BJ (cell line): ENCODE results near the gene NAPEPLD. TPM values are rescaled to one million over a fixed set of nuclear protein-coding genes. Genes with fewer than 3 reads are reported as not detected.
"Not testable (repeated sequence)": the region's sequence is repeated elsewhere in the genome, so short reads cannot be mapped to it uniquely, and the experiment has no call there.

Experiments
- CTCF ChIA-PET: fragments of 350-600 bp; formaldehyde crosslinking; extraction: SDS; loops from one replicate; lab custom pipeline; 2021; ENCODE audit warnings: antibody characterized with exemption, inconsistent platforms; lab: Yijun Ruan, JAX
- POLR2A ChIA-PET: fragments of 300-600 bp; sonication (Branson Sonifier 250); formaldehyde crosslinking; extraction: SDS; loops from one replicate; lab custom pipeline; 2021; ENCODE audit warnings: antibody characterized with exemption; lab: Charles Lee
- DNase-seq: peaks from one replicate; pipeline ENCODE4 v3.0.0-alpha.2; 2011; ENCODE audit warnings: low read depth
- H3K27me3 ChIP-seq: 2 replicates; pipeline ENCODE4 v1.6.0; 2011; ENCODE audit warnings: low read length; ENCODE audit not compliant: control insufficient read depth, insufficient read depth
- H3K36me3 ChIP-seq: 2 replicates; pipeline ENCODE4 v1.5.1; 2011; ENCODE audit warnings: low read length; ENCODE audit not compliant: control insufficient read depth, insufficient read depth
- H3K4me3 ChIP-seq: 2 replicates; pipeline ENCODE4 v1.5.1; 2011; ENCODE audit warnings: low read depth, mild to moderate bottlenecking, control low read depth, low read length
- polyA plus RNA-seq: library from polyadenylated mRNA; depleted of rRNA; stranded (reverse); fragments of >200 nt; gene quantifications from 2 replicates; pipeline ENCODE4 v1.2.3, GENCODE V29; 2011
- TF ChIP-seq, protein P1 (sequence below): IDR thresholded peaks from 2 replicates; pipeline ENCODE4 v1.5.1; 2011; ENCODE audit warnings: low read depth, mild to moderate bottlenecking, control low read depth, inconsistent platforms, low read length, moderate library complexity; ENCODE audit not compliant: insufficient read depth

Gene NAPEPLD
- polyA plus RNA-seq, 1 experiment: 2.9 TPM

DNA sequence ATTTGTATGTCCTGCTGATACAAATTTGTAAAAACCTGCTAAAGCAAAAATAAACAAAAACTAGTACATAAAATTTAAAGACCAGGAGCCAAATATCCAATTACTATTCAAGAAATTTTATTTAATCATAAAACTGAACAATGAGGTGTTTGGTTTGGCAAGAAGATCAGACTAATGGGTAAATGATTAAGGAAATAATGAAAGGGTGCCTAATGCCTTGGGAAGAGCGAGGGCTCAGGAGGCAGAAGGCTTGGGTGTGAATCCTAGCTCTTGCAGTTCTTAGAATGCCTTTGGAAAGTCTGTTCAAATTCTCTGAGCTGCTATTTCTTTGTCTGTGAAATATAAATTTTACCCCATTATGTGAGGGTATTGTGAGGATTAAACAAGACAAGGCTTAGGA is 32.4 kb downstream of the NAPEPLD start:
- ChIA-PET POLR2A (no interaction called here), CTCF (no interaction called here)
- no peak for DNase-seq
- H3K27me3 ChIP-seq: no peaks in the 10 kb centered on the region
- no peaks in the 10 kb centered on the region for H3K36me3 ChIP-seq
- TF ChIP-seq, protein P1, sequence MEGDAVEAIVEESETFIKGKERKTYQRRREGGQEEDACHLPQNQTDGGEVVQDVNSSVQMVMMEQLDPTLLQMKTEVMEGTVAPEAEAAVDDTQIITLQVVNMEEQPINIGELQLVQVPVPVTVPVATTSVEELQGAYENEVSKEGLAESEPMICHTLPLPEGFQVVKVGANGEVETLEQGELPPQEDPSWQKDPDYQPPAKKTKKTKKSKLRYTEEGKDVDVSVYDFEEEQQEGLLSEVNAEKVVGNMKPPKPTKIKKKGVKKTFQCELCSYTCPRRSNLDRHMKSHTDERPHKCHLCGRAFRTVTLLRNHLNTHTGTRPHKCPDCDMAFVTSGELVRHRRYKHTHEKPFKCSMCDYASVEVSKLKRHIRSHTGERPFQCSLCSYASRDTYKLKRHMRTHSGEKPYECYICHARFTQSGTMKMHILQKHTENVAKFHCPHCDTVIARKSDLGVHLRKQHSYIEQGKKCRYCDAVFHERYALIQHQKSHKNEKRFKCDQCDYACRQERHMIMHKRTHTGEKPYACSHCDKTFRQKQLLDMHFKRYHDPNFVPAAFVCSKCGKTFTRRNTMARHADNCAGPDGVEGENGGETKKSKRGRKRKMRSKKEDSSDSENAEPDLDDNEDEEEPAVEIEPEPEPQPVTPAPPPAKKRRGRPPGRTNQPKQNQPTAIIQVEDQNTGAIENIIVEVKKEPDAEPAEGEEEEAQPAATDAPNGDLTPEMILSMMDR: no peak
- no peak overlapping the region for H3K4me3 ChIP-seq

DNA sequence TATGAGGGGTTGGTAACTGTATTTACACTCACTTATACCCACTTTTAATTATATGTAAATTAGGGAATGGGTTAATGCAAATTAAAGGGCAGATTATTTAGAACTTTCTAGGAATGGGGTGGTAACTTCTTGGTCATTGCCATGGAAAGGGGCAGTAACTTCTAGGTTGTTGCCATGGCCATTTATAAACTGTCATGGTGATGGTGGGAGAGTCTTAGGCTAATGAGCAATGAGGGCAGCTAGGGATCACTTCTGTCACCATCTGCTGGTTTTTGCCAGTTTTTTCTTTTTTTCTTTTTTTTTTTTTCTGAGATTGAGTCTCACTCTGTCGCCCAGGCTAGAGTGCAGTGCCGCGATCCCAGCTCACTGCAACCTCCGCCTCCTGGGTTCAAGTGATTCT is 33.1 kb downstream of the NAPEPLD start:
- POLR2A ChIA-PET: no interaction called here
- Histone ChIP-seq H3K36me3 (no peaks in the 10 kb centered on the region), H3K27me3 (no peaks in the 10 kb centered on the region), H3K4me3 (no peak overlapping the region)
- no peak for DNase-seq
- TF ChIP-seq, protein P1: no peak
- CTCF ChIA-PET: interaction anchor here (1.0 kb wide), 1 partner anchor 25 kb away, joined by 3 read pairs; no protein-coding TSS in a partner anchor

DNA sequence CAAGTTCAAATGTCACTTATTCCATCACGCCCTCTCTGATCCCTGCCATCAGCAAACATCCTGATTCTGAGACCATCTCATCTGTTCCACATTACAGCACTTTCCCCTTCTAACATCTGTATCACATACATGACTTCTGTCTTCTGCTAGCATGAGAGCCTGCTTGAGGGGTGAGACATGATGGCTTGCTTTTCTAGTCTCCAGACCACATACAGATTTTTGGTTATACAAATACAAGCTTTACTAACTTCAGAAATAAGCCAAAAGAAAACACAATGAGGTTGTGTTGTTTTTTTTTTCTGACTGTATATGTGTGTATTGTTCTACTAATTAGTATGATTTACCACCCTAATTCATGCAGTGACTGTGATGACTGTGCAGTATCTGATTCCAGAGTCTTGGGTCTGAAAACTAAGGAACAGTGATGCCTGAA is 34.3 kb downstream of the NAPEPLD start:
- ChIA-PET CTCF (no interaction called here), POLR2A (no interaction called here)
- Histone ChIP-seq H3K4me3 (no peak overlapping the region), H3K27me3 (no peaks in the 10 kb centered on the region), H3K36me3 (no peaks in the 10 kb centered on the region)
- TF ChIP-seq, protein P1: no peak
- DNase-seq: no peak

DNA sequence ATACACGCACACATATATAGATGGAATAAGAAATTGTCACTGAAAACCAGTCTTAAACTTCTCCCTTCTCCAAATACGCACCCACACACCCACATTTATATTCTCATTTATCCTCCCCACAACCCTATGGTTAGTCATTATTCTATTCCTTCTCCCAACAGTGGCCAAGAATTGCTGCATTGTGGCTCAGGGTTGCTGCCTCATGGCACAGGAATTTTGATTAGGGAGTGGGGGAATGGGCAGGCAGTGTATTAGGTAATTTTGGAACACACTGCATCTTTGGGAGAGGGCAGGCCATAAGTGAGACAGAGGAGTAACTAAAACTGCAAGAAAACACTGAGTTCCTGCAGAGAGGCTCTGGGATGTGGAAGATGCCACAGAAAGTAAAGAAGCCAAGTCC is 35.7 kb downstream of the NAPEPLD start:
- peak; percentile 84 for DNase-seq
- no peaks in the 10 kb centered on the region for H3K27me3 ChIP-seq
- H3K36me3 ChIP-seq: no peaks in the 10 kb centered on the region
- ChIA-PET CTCF (interaction anchor here (1.5 kb wide), 1 partner anchor 19 kb away, joined by 3 read pairs; no protein-coding TSS in a partner anchor), POLR2A (no interaction called here)
- no peak overlapping the region for H3K4me3 ChIP-seq
- TF ChIP-seq, protein P1: no peak

DNA sequence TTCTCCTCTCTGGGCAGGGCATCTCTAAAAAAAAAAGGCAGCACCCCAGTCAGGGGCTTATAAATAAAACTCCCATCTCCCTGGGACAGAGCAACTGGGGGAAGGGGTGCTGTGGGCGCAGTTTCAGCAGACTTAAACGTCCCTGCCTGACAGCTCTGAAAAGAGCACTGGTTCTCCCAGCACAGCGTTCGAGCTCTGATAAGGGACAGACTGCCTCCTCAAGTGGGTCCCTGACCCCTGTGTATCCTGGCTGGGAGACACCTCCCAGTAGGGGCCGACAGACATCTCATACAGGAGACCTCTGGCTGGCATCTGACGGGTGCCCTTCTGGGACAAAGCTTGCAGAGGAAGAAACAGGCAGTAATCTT is 42.2 kb downstream of the NAPEPLD start:
- CTCF ChIA-PET: interaction anchor here (1.6 to 1.7 kb wide), 2 partner anchors 10 to 16 kb away, joined by 3 to 7 read pairs; no protein-coding TSS in a partner anchor
- H3K36me3 ChIP-seq, H3K4me3 ChIP-seq, H3K27me3 ChIP-seq, DNase-seq: not testable (repeated sequence)
- POLR2A ChIA-PET: interaction anchor here (0.6 kb wide), 1 partner anchor 15 kb away, joined by 3 read pairs; no protein-coding TSS in a partner anchor
